Central memory CD8-positive, alpha-beta T cell (primary cell): ENCODE results near the gene CDH23.

ENCODE experiments used
- ATAC-seq: fragments of 150-1000 bp; cut with Tn5 transposase; replicated peaks from 2 replicates; pipeline ENCODE4 v1.10.0; 2022; ENCODE audit warnings: mild to moderate bottlenecking, moderate FRiP score, moderate number of reproducible peaks; ENCODE audit not compliant: poor library complexity, severe bottlenecking; ENCODE audit errors: extremely low read depth
- DNase-seq, 2 donors: peaks; one replicate each; pipeline ENCODE4 v3.0.0; 2021; ENCODE audit warnings: low spot score in 2 of 2
- H3K27ac Mint-ChIP-seq: one replicate; pipeline ENCODE4 v1.8.0; 2022; ENCODE audit warnings: low read depth, mild to moderate bottlenecking, moderate library complexity, mixed read lengths
- H3K27me3 Mint-ChIP-seq: one replicate; pipeline ENCODE4 v1.8.0; 2022; ENCODE audit warnings: mixed read lengths
- H3K36me3 Mint-ChIP-seq: one replicate; pipeline ENCODE4 v1.8.0; 2022; ENCODE audit warnings: mild to moderate bottlenecking, moderate library complexity, mixed read lengths; ENCODE audit not compliant: insufficient read depth
- H3K4me1 Mint-ChIP-seq: one replicate; pipeline ENCODE4 v1.8.0; 2022; ENCODE audit warnings: mixed read lengths
- H3K4me3 Mint-ChIP-seq: one replicate; pipeline ENCODE4 v1.8.0; 2022; ENCODE audit warnings: mild to moderate bottlenecking, moderate library complexity, mixed read lengths
- H3K9me3 Mint-ChIP-seq: one replicate; pipeline ENCODE4 v1.8.0; 2022; ENCODE audit warnings: mixed read lengths

The CDH23 gene

GRCh38 chr10:71610651-71611050 lies 213.9 kb downstream of the CDH23 start:
- Mint-ChIP-seq H3K4me3 (no peak overlapping the region), H3K4me1 (no peaks in the 10 kb centered on the region), H3K27ac (no peak overlapping the region), H3K36me3 (peaks cover 2% of the 10 kb centered on the region), H3K27me3 (peaks cover 38% of the 10 kb centered on the region), H3K9me3 (no peaks in the 10 kb centered on the region)
- DNase-seq (no peak), ATAC-seq (no peak)

DNA sequence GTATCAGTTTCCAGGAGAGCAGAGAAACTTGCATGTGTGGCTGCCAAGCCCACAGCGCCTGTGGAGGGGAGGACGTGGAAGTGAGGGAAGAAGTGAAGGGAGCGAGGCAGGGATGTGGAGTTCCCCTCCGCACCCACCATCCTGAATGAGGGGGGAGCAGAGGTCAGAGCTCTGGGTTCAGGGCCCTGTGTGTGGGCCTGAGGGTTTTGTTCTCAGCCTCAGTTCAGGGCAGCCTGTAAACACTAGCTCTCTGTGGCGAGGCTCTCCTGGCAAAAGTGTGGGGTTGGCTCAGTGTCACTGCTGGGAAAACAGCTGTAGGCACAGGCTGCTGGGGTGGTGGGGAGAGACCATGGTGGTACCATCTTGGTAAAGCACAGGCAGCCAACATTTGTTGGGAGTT lies 214.4 kb downstream of the CDH23 start:
- H3K27me3 Mint-ChIP-seq: peaks cover 38% of the 10 kb centered on the region
- no peaks in the 10 kb centered on the region for H3K9me3 Mint-ChIP-seq
- H3K36me3 Mint-ChIP-seq: peaks cover 2% of the 10 kb centered on the region
- H3K27ac Mint-ChIP-seq: no peak overlapping the region
- no peak for DNase-seq
- no peak for ATAC-seq
- H3K4me1 Mint-ChIP-seq: no peaks in the 10 kb centered on the region
- no peak overlapping the region for H3K4me3 Mint-ChIP-seq

GRCh38 chr10:71611709-71612422 lies 215.1 kb downstream of the CDH23 start:
- Mint-ChIP-seq H3K9me3 (no peaks in the 10 kb centered on the region), H3K27ac (no peak overlapping the region), H3K27me3 (peaks cover 38% of the 10 kb centered on the region), H3K36me3 (peaks cover 2% of the 10 kb centered on the region), H3K4me3 (no peak overlapping the region), H3K4me1 (no peaks in the 10 kb centered on the region)
- DNase-seq: no peak
- ATAC-seq: no peak

GRCh38 chr10:71613261-71613777 lies 216.6 kb downstream of the CDH23 start:
- ATAC-seq: no peak
- peaks cover 38% of the 10 kb centered on the region for H3K27me3 Mint-ChIP-seq

DNA sequence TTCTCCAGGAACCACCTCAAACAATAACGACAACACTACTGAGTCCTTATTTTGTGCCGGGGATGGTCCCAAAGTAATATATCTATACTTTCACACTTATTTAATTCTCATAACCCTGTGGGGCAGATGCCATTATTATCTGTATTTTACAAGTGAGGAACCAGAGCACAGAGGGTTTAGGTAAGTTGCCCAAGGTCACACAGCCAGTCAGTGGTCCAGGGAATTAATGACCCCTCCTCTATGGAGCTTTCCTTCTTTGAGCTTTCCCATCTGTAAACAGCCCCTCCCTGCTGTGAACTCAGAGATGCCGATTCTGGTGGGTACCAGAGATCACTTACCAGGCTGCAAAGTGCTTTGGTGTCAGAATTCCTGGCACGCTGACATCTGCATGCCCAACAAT lies 217.2 kb downstream of the CDH23 start:
- no peak overlapping the region for H3K27ac Mint-ChIP-seq
- H3K4me1 Mint-ChIP-seq: no peaks in the 10 kb centered on the region
- H3K9me3 Mint-ChIP-seq: no peaks in the 10 kb centered on the region
- H3K36me3 Mint-ChIP-seq: peaks cover 2% of the 10 kb centered on the region
- ATAC-seq (no peak), DNase-seq (no peak)
- H3K4me3 Mint-ChIP-seq: no peak overlapping the region
- peaks cover 38% of the 10 kb centered on the region for H3K27me3 Mint-ChIP-seq

More at GRCh38 chr10:71613261-71613777, 216.6 kb downstream of the CDH23 start:
- Mint-ChIP-seq H3K27ac (no peak overlapping the region), H3K4me1 (no peaks in the 10 kb centered on the region), H3K9me3 (no peaks in the 10 kb centered on the region), H3K4me3 (no peak overlapping the region), H3K36me3 (peaks cover 2% of the 10 kb centered on the region)
- no peak for DNase-seq

DNA sequence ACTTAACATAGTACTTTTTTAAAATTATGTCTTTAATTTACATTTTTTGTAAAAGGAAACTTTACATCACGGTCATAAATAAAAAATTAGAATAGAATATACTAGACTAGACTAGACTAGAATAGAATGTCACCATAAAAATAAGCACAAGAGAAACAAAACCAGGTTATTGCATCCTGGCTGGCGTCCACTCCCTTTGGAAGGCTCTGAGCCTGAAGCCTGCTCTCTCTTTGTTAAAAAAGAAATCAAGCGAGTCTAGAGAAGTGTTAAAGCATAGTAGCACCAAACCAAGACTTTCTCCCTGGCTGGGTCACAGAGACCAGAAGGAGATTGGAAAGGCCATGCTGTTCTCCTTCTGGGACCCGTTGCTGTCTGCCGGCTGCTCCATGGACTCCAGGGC lies 218.2 kb downstream of the CDH23 start:
- peaks cover 38% of the 10 kb centered on the region for H3K27me3 Mint-ChIP-seq
- H3K36me3 Mint-ChIP-seq: peaks cover 2% of the 10 kb centered on the region
- H3K4me1 Mint-ChIP-seq: no peaks in the 10 kb centered on the region
- no peak overlapping the region for H3K27ac Mint-ChIP-seq
- DNase-seq: no peak
- no peaks in the 10 kb centered on the region for H3K9me3 Mint-ChIP-seq
- no peak overlapping the region for H3K4me3 Mint-ChIP-seq
- no peak for ATAC-seq

- DNase-seq (no peak), ATAC-seq (no peak)
- Mint-ChIP-seq H3K4me3 (no peak overlapping the region), H3K4me1 (no peaks in the 10 kb centered on the region), H3K27me3 (peaks cover 42% of the 10 kb centered on the region), H3K36me3 (peaks cover 2% of the 10 kb centered on the region), H3K9me3 (no peaks in the 10 kb centered on the region), H3K27ac (no peak overlapping the region)
Measured at GRCh38 chr10:71615538-71616329, 219.0 kb downstream of the CDH23 start.

- no peak for ATAC-seq
- no peak overlapping the region for H3K27ac Mint-ChIP-seq
- H3K36me3 Mint-ChIP-seq: peaks cover 2% of the 10 kb centered on the region
- H3K27me3 Mint-ChIP-seq: peaks cover 37% of the 10 kb centered on the region
- H3K4me1 Mint-ChIP-seq: no peaks in the 10 kb centered on the region
- no peak for DNase-seq
- no peaks in the 10 kb centered on the region for H3K9me3 Mint-ChIP-seq
- H3K4me3 Mint-ChIP-seq: no peak overlapping the region
Measured at GRCh38 chr10:71616817-71617654, 220.3 kb downstream of the CDH23 start.

- ATAC-seq: no peak
- peaks cover 29% of the 10 kb centered on the region for H3K27me3 Mint-ChIP-seq
- no peaks in the 10 kb centered on the region for H3K4me1 Mint-ChIP-seq
- H3K9me3 Mint-ChIP-seq: no peaks in the 10 kb centered on the region
- no peak overlapping the region for H3K4me3 Mint-ChIP-seq
- no peak overlapping the region for H3K27ac Mint-ChIP-seq
- DNase-seq: no peak
- H3K36me3 Mint-ChIP-seq: peaks cover 2% of the 10 kb centered on the region
Measured at GRCh38 chr10:71618176-71618575, 221.5 kb downstream of the CDH23 start.

GRCh38 chr10:71618598-71618997 lies 221.9 kb downstream of the CDH23 start:
- H3K9me3 Mint-ChIP-seq: no peaks in the 10 kb centered on the region
- peaks cover 2% of the 10 kb centered on the region for H3K36me3 Mint-ChIP-seq
- no peak for ATAC-seq
- H3K27me3 Mint-ChIP-seq: peaks cover 25% of the 10 kb centered on the region
- no peak for DNase-seq
- no peaks in the 10 kb centered on the region for H3K4me1 Mint-ChIP-seq
- no peak overlapping the region for H3K27ac Mint-ChIP-seq
- no peak overlapping the region for H3K4me3 Mint-ChIP-seq

DNA sequence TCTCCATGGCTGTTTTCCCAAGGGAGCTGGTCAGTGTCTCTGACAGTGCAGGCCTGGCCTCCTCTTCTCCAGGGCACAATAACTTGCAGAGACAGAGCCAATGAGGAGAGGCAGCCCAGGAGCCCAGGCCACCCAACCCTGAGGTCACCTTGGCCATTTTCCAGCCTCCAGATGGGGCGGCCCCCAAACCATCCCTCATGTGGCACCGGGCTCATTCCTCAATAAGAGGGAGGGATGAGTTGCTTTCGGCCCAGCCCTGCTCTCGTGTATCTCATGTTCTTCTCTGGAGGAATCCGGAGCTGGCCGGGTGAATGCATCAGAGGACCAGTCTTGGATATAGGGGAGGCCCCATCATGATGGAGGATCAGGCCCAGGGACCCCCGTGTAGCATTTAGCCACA lies 223.9 kb downstream of the CDH23 start:
- Mint-ChIP-seq H3K36me3 (no peaks in the 10 kb centered on the region), H3K27me3 (peaks cover 12% of the 10 kb centered on the region), H3K27ac (no peak overlapping the region), H3K4me1 (no peaks in the 10 kb centered on the region), H3K4me3 (no peak overlapping the region), H3K9me3 (no peaks in the 10 kb centered on the region)
- ATAC-seq (no peak), DNase-seq (no peak)
